Gastroesophageal sphincter (tissue), 4 donors: Measurements from ENCODE around the gene CARD19. TPM values are rescaled to one million over a fixed set of nuclear protein-coding genes. Genes with fewer than 3 reads are reported as not detected.
"Not testable (repeated sequence)": the region's sequence is repeated elsewhere in the genome, so short reads cannot be mapped to it uniquely, and the experiment has no call there.

Source experiments
- ATAC-seq: fragments of 150-250 bp; one replicate; pipeline ENCODE4 v1.9.1; 2016; ENCODE audit warnings: mild to moderate bottlenecking, moderate library complexity
- H3K27ac ChIP-seq, 4 donors: fragments of 200-600 bp; sonication (generic) in 3 of 4; 1 replicate in 3 of 4; 2 replicates in 1 of 4; pipeline ENCODE4 v1.5.1; 2016 to 2019
- H3K27me3 ChIP-seq: fragments of 200-600 bp; sonication (generic); one replicate; pipeline ENCODE4 v1.5.1; 2019
- H3K36me3 ChIP-seq, 2 donors: fragments of 200-600 bp; sonication (generic); one replicate each; pipeline ENCODE4 v1.5.1; 2019; ENCODE audit warnings: control low read depth in 1 of 2
- H3K4me1 ChIP-seq, 3 donors: fragments of 200-600 bp; sonication (generic); 1 replicate in 2 of 3; 2 replicates in 1 of 3; pipeline ENCODE4 v1.5.1; 2016 to 2019; ENCODE audit warnings: control low read depth in 2 of 3
- H3K4me3 ChIP-seq, 2 donors: fragments of 200-600 bp; sonication (generic); one replicate each; pipeline ENCODE4 v1.5.1; 2019; ENCODE audit warnings: mild to moderate bottlenecking in 1 of 2, moderate library complexity in 1 of 2
- H3K9me3 ChIP-seq, 3 donors: fragments of 200-600 bp; sonication (generic); one replicate each; pipeline ENCODE4 v1.5.1; 2017 to 2019; ENCODE audit warnings: control low read depth in 2 of 3
- CTCF ChIP-seq, 4 experiments: fragments of 200-600 bp in 2 of 4; fragments of 450-650 bp in 2 of 4; sonication (generic) in 1 of 4; IDR thresholded peaks; one replicate each; pipeline ENCODE4 v1.5.1; 2017 to 2019; ENCODE audit warnings: antibody characterized with exemption in 4 of 4, mild to moderate bottlenecking in 2 of 4, moderate library complexity in 2 of 4
- EP300 ChIP-seq: sonication (generic); formaldehyde crosslinking; IDR thresholded peaks from one replicate; pipeline ENCODE4 v1.6.1; 2017; ENCODE audit warnings: antibody characterized with exemption, mild to moderate bottlenecking
- POLR2A ChIP-seq, 2 donors: fragments of 450-650 bp; IDR thresholded peaks; one replicate each; pipeline ENCODE4 v1.6.1; 2017; ENCODE audit warnings: antibody characterized with exemption in 2 of 2, mild to moderate bottlenecking in 2 of 2, moderate library complexity in 1 of 2
- POLR2AphosphoS5 ChIP-seq: sonication (generic); formaldehyde crosslinking; IDR thresholded peaks from one replicate; pipeline ENCODE4 v1.6.1; 2017; ENCODE audit warnings: antibody characterized with exemption
- whole genome bisulfite sequencing, 2 donors: methylation state at CpG; one replicate each; pipeline ENCODE4 v1.1.5; 2018; ENCODE audit warnings: low coverage in 1 of 2; 5-methylcytosine and 5-hydroxymethylcytosine counted together
- total RNA-seq, 4 donors: library from RNA; depleted of rRNA; stranded (reverse); fragments of >200 nt; gene quantifications; one replicate each; pipeline ENCODE4 v1.1.0, GENCODE V29; 2016

Gene CARD19
- total RNA-seq, 4 donors from 2014 or later, result 78.5 to 82.2 (median 80.1) TPM

DNA sequence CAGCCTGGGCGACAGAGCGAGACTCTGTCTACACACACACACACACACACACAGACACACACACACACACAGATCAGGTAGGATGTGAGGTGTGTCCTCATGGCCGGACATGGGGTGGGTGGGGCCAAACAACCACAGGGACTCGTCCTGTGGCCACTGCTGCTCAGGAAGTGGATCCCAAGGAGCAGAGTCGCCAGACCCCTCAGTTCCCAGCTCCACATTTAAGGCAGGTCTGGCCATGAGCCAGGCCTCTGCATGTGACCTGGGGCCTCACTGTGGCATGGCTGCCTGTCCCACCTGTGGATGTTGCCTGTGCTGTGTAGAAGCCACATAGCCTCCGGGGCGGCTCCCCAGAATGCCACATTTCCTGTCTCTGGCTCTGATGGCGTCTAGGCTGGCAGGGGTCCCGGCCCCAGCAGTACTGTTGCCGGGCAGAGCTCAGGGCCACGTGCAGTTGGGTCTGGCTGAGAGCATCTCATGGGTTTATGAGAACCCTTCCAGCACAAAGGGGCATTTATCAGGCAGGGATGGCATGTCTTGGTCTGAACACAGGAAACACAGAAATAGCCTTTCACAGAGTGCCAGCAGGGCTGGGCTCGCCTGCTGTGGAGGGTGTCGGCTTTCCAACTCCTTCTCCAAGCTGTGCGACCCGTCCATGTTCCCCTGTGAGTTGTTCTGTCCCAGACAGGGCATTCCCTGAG lies 48.0 kb downstream of the CARD19 start:
- Histone ChIP-seq H3K4me3 (no peak overlapping the region), H3K27me3 (no peaks in the 10 kb centered on the region), H3K4me1 (peaks cover 0 to 19% (median 0%) of the 10 kb centered on the region in 3 donors), H3K27ac (peak overlapping the region in 3 of 4 donors; percentile 54 to 66 (median 54)), H3K36me3 (no peaks in the 10 kb centered on the region), H3K9me3 (no peaks in the 10 kb centered on the region)
- 40 to 80% methylated on average over 1 to 2 of the region's 15 CpGs for WGBS, 2 donors
- ATAC-seq, result peak; percentile 69
- TF ChIP-seq EP300 (no peak), CTCF (IDR thresholded peaks at IDR 0.05) (no peak), POLR2AphosphoS5 (peak; percentile 43)

- WGBS, 2 donors, result 72 to 90% methylated on average over 4 to 5 of the region's 6 CpGs
- not testable (repeated sequence) for ATAC-seq
Observed at GRCh38 chr9:93146696-93147095, 50.7 kb downstream of the CARD19 start.

GRCh38 chr9:93147632-93148031 lies 51.6 kb downstream of the CARD19 start:
- Histone ChIP-seq H3K9me3 (no peaks in the 10 kb centered on the region), H3K36me3 (no peaks in the 10 kb centered on the region), H3K4me1 (peaks cover 0 to 19% (median 0%) of the 10 kb centered on the region in 3 donors), H3K27ac (no peak overlapping the region), H3K4me3 (no peak overlapping the region), H3K27me3 (no peaks in the 10 kb centered on the region)
- no peak for ATAC-seq
- 68 to 80% methylated on average over 2 of the region's 2 CpGs for WGBS, 2 donors
- TF ChIP-seq EP300, result no peak
- TF ChIP-seq POLR2AphosphoS5, result no peak
- TF ChIP-seq CTCF (IDR thresholded peaks at IDR 0.05), result no peak

More at GRCh38 chr9:93146696-93147095, 50.7 kb downstream of the CARD19 start:
- H3K27ac ChIP-seq, H3K4me3 ChIP-seq, H3K9me3 ChIP-seq, H3K27me3 ChIP-seq, H3K36me3 ChIP-seq: not testable (repeated sequence)
- H3K4me1 ChIP-seq, result peaks cover 0 to 19% (median 0%) of the 10 kb centered on the region in 3 donors

- Histone ChIP-seq H3K36me3 (no peaks in the 10 kb centered on the region), H3K4me3 (no peak overlapping the region), H3K27me3 (no peaks in the 10 kb centered on the region), H3K9me3 (no peaks in the 10 kb centered on the region), H3K27ac (no peak overlapping the region), H3K4me1 (peaks cover 0 to 14% (median 0%) of the 10 kb centered on the region in 3 donors)
- ATAC-seq, result no peak
- 100% methylated on average over 2 of the region's 2 CpGs for WGBS, 2 donors
- TF ChIP-seq CTCF (IDR thresholded peaks at IDR 0.05) (no peak), POLR2AphosphoS5 (no peak), EP300 (no peak), POLR2A (IDR thresholded peaks at IDR 0.05) (no peak)
Observed at GRCh38 chr9:93148721-93149120, 52.7 kb downstream of the CARD19 start.

DNA sequence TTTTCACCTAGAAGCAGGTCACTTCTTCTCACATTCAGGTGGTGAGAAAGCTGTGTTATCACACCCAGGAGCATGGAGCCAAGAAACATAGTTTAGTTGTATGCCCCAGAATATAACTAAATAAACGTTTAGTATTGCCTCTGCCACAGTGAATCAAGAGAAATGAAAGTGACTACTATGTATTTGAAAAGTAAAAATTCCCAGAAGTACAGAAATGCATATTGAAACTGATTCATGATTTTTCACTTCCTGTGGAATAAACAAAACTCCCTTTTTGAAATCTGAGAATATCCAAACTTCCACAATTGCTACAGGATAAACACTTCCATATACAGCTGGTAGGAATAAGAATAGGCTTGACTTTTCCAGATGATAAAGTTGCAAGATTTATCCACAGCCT lies 53.3 kb downstream of the CARD19 start:
- H3K9me3 ChIP-seq, result no peaks in the 10 kb centered on the region
- no peak overlapping the region for H3K4me3 ChIP-seq
- H3K27ac ChIP-seq, result no peak overlapping the region
- no peak for ATAC-seq
- no peaks in the 10 kb centered on the region for H3K27me3 ChIP-seq
- WGBS, 2 donors, result 47 to 50% methylated on average over 1 of the region's 1 CpG
- peaks cover 0 to 7% (median 0%) of the 10 kb centered on the region in 3 donors for H3K4me1 ChIP-seq
- no peaks in the 10 kb centered on the region for H3K36me3 ChIP-seq
- TF ChIP-seq CTCF (IDR thresholded peaks at IDR 0.05) (no peak), POLR2AphosphoS5 (no peak), EP300 (no peak), POLR2A (IDR thresholded peaks at IDR 0.05) (no peak)
